Measurements from ENCODE around the gene FBXO8.
"Not testable (repeated sequence)": the region's sequence is repeated elsewhere in the genome, so short reads cannot be mapped to it uniquely, and the experiment has no call there.

DNA sequence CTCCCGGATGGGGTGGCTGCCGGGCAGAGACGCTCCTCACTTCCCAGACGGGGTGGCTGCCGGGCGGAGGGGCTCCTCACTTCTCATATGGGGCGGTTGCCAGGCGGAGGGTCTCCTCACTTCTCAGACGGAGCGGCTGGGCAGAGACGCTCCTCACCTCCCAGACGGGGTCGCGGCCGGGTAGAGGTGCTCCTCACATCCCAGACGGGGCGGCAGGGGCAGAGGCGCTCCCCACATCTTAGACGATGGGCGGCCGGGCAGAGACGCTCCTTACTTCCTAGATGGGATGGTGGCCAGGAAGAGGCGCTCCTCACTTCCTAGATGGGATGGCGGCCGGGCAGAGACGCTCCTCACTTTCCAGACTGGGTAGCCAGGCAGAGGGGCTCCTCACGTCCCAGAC lies 11.7 kb upstream of the FBXO8 start:
- TF ChIP-seq, protein P1, sequence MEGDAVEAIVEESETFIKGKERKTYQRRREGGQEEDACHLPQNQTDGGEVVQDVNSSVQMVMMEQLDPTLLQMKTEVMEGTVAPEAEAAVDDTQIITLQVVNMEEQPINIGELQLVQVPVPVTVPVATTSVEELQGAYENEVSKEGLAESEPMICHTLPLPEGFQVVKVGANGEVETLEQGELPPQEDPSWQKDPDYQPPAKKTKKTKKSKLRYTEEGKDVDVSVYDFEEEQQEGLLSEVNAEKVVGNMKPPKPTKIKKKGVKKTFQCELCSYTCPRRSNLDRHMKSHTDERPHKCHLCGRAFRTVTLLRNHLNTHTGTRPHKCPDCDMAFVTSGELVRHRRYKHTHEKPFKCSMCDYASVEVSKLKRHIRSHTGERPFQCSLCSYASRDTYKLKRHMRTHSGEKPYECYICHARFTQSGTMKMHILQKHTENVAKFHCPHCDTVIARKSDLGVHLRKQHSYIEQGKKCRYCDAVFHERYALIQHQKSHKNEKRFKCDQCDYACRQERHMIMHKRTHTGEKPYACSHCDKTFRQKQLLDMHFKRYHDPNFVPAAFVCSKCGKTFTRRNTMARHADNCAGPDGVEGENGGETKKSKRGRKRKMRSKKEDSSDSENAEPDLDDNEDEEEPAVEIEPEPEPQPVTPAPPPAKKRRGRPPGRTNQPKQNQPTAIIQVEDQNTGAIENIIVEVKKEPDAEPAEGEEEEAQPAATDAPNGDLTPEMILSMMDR (IDR thresholded peaks at IDR 0.05), result not testable (repeated sequence)
- TF ChIP-seq POLR2A (IDR thresholded peaks at IDR 0.05), result not testable (repeated sequence)
